ENCODE measurements around the gene SEC61B.

DNA sequence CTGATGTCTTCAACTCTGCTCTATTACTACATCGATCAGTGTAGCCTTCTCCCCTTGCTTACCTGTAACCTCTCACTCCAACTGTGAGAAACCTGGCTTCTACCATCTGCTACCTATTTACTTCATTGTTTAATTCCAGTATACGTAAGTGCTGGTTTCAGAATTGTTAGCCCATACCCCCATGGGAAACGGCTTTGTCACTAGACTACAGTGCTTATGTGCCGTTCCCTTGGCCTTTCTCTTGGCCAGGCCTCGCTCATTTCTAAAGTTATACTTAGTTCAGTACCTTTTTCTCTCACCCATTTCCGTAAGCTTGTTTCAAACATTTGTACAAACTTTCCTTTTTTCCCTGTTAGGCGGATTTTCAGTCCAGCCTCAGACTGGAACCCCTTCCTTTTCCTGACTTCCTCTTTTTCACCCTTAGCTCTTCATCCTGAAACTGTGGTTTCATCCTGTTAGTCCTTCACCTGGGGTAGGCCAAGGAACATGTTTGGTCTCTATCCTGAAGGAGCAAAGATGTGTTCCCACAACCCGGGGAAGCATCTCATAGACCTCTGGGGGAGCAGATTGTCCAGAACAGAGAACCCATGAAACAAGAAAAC lies 22.0 kb upstream of the SEC61B start:
- TF ChIP-seq CTCF (conservative IDR thresholded peaks at IDR 0.05; ENCODE audit: low read depth in 2 of 2) (no peak), POLR2AphosphoS5 (IDR thresholded peaks at IDR 0.05; ENCODE audit: low read depth) (no peak), EZH2 (IDR thresholded peaks at IDR 0.05; ENCODE audit: low read depth, unreplicated experiment) (no peak), EZH2phosphoT487 (IDR thresholded peaks at IDR 0.05; ENCODE audit: unreplicated experiment) (no peak), NANOG (IDR thresholded peaks at IDR 0.05; ENCODE audit: borderline replicate concordance) (no peak)
- TF ChIP-seq, protein P1, sequence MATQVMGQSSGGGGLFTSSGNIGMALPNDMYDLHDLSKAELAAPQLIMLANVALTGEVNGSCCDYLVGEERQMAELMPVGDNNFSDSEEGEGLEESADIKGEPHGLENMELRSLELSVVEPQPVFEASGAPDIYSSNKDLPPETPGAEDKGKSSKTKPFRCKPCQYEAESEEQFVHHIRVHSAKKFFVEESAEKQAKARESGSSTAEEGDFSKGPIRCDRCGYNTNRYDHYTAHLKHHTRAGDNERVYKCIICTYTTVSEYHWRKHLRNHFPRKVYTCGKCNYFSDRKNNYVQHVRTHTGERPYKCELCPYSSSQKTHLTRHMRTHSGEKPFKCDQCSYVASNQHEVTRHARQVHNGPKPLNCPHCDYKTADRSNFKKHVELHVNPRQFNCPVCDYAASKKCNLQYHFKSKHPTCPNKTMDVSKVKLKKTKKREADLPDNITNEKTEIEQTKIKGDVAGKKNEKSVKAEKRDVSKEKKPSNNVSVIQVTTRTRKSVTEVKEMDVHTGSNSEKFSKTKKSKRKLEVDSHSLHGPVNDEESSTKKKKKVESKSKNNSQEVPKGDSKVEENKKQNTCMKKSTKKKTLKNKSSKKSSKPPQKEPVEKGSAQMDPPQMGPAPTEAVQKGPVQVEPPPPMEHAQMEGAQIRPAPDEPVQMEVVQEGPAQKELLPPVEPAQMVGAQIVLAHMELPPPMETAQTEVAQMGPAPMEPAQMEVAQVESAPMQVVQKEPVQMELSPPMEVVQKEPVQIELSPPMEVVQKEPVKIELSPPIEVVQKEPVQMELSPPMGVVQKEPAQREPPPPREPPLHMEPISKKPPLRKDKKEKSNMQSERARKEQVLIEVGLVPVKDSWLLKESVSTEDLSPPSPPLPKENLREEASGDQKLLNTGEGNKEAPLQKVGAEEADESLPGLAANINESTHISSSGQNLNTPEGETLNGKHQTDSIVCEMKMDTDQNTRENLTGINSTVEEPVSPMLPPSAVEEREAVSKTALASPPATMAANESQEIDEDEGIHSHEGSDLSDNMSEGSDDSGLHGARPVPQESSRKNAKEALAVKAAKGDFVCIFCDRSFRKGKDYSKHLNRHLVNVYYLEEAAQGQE (IDR thresholded peaks at IDR 0.05; ENCODE audit: unreplicated experiment): no peak
